Activated CD8-positive, alpha-beta memory T cell treated with anti-CD3 and anti-CD28 coated beads, Interleukin-2, amount 50 U/mL, for 4 hours (primary cell): ENCODE data around the gene SLC25A21.

Experiments used
- DNase-seq: peaks from one replicate; pipeline ENCODE4 v3.0.0-alpha.2; 2020

Gene SLC25A21

DNA sequence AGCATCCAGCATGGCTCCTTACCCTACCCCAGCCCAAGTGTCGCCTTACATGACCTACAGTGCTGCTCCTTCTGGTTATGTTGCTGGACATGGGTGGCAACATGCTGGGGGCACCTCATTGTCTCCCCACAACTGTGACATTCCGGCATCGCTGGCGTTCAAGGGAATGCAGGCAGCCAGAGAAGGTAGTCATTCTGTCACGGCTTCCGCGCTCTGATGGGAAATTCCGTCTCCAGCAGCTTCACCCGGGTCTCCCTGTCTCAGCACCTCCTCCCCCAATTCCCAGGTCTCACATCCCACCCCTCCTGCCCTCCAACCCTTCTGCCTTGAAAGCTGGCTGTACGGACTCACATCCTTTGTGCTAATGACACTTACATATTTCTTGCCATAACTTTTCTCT is 496.2 kb downstream of the SLC25A21 start:
- DNase-seq = no peak

DNA sequence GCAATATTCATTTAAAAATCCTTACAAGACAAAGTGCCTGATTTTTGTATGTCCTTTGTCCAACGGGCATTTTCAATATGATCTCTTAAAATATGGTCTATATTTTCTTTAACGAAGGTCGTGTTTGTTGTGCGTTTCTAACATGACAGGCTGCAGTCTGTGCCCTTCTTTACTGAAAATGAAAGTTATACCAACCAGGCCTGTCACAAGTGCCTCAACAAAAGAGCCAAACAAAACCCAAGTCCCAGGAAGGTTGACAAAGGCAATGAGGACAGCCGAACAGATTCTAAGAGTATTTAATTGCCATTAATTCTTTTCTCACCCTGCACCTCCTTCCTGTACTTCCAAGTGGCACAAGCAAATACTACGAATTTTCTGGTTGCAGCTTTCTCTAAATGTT is 496.8 kb downstream of the SLC25A21 start:
- DNase-seq = no peak

DNA sequence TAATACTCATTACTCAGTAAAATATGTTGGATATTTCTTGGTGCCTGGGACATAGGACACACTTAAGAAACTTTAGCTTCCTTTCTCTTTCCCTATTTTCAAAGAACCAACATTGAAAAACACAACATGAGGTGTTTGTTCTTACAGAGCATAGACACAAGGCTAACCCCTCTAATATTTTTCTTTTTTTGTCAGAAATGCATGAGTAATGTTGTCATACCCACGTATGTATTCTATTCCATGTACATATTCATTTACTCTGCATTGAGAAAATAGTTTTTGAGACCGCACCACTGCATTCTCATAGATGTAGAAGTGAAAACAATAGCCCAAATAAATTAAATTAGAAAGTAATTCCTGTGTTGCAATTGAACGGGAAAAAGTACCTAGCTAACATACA is 497.7 kb downstream of the SLC25A21 start:
- no peak for DNase-seq

DNA sequence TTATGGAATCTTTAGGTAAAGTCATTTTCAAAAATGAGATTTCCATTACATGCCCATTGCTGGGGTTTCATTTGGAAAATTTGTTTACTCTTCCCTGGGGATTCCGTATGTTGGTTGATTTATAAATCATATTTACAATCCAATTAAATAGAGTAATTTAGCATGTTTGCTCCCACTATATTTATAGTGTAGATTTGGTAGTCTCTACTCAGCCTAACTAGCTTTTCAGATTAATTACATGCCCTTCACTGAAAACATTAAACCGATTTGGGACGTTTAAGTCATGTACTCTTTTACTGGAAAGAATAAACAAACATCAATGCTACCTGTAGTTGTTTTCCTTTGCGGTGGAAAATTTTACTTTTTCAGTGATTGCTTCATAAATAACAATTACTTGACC is 500.3 kb downstream of the SLC25A21 start:
- no peak for DNase-seq

DNA sequence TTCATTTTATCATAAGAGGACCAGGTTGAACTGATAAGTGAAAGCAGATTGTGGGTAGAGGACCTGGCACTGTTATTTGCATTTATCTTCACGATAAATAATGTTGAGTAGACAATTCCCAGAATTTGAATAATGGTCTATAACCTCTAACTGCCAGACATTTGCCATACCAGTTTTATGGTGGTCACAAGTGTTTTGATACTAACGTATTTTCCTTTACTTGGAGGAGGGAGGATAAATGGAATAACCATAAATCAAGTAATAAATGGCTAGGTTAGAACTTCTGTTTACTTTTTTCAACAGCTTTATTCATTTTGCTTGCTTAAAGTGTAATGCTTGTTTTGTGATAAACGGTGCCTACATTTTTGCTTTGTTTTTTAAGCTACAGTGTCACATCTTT is 501.3 kb downstream of the SLC25A21 start:
- DNase-seq = no peak

DNA sequence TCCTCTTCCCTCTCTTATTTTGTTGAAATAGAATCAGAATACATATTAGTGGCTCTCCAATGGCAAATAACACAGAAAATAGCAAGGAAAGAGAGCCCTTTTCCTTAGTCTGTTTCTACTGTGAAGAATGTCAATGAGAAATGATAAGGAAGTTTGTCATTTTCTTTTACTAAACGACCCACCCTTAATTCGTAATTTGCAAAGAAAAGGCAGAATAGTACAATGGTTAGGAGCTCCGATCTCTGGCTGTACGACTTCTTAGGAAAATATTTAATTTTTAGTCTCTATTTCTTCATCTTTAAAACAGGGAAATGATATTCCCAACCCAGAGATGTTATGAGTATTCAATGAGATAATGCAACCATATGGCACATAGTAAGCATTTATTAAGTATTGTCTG is 504.7 kb downstream of the SLC25A21 start:
- DNase-seq = no peak

DNA sequence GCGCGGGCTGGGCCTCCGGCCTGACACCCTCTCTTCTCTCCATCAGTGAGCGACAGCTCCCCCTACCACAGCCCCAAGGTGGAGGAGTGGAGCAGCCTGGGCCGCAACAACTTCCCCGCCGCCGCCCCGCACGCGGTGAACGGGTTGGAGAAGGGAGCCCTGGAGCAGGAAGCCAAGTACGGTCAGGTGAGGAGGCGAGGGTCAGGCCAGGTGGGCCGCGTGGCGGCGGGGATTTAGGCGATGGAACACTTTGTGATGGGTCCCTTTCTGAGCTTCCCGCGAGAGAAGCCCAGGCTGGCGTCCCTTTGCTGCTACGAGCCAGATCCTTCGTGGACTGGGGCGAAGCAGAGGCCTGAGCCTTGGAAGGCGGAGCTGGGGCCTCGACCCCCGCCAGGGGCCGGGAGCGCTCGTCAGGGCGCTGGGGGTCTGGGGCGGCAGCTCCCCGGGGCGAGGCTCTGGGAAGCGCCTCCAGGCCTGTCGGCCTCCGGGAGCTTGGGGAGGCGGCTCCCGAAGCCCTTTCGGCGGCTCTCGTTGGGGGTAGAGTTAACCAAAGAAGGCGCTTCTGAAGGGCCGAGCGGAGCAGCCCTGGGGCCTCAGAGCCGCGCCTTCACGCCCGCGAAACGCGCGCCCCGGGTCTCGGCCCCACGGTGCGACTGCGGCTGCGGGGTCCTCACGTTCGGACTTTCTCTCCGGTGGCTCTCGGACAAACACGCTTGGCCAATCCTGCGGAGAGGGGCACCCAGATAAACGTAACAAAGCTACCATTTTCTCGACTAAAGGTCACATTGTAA is 505.8 kb downstream of the SLC25A21 start:
- DNase-seq = no peak

DNA sequence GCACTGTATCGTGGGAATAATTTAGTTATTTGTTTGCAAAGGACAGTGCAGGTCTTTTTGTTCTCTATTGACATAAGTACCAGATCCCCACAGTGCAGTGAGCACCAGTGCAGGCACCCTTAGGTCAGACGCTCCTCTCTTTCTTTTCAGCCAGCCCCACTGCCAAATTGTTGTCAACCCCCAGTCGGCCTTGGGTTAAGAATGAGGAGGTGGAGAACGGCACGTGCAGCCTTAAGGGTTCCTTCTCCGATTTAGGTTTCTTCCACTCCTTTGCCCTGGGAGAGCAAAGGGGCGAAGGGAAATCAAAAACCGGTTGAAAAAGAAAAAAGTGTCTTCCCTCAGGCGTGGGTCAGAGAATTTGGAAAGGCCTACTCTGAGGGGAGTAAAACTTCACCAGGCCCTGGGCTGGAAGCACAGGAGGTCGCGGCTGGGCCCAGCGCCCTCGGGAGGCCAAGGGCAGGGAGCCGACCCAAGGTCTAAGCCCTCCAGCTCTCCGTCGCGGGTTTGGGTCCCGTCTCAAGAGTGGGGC is 506.5 kb downstream of the SLC25A21 start:
- DNase-seq = no peak

DNA sequence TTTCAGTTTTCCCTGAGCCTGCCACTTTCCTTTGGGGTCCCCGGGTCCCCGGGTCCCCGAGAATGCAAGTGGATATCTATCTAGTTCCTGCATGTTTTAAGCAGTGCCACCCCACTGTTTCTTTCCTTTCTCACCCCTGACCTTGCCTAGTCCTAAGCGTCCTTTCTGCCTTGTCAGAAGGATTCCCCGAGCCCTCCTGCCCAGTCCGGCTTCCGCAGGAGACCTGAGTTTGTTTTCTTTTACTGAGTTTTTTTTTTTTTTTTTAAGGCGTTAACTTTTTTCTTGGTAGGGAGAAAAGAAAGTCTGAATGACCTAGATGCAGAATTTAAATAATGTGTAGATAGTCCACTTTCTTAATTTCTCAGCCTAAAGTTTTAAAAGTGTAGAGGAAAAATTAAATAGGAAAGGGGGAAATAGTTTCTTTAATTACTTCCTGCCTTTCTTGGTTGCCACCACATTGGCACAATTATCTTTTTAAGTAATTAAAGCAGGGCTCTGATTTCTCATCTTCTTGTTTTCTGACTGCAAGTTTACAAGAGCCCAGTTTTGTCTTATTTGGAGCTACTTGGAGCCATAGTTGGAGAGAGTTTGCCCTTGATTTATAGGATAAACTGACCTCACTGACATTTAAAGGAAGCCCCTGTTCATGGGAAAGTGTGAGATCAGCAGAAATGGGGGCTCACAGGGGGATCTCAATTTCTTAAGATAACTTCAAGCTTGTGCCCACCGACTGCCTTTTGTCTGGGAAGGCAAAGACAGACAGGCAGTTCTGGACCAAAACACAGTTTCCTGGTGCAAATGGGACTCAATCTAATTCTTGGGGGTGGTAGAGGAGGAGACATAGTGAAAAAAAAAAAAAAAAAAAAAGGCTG is 507.8 kb downstream of the SLC25A21 start:
- DNase-seq = no peak

DNA sequence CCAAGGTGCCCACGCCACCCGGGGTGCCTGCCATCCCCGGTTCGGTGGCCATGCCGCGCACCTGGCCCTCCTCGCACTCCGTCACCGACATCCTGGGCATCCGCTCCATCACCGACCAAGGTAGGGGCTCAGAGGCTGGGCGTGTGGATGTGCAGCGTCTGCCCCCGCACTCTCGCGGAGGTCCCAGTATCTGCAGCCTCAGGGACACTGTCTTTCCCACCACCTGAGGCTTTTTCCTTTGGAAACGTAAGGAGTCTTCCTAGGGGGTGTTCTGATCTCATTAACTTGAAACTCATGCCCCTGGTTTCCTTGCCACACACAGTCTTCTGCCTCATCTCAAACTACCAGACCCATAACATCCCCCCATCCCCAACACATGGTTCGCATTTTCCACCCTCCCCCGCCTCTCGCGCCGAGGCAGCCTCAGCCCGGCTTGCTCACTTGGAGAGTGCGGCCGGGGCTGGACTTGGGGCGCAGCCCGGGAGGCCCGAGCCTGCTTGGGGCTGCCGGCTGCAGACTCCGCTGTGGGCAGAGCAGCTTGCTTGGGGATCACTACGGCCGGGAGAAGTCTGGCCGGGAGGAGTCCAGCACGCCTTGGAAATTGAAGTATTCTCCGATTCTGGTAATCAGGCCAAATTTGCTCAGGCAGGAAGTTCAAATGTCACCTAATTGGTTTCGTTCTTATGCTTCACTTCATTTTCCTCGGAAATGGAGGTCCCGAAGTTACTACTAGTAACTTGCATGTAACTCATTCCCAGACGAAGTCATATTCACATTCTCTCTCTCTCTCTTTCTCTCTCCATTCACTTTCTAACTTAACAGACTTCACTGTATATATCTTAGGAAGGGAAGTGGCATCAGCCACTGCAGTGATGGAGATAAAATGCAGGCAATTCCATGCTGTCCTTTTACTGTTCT is 508.7 kb downstream of the SLC25A21 start:
- DNase-seq = no peak

DNA sequence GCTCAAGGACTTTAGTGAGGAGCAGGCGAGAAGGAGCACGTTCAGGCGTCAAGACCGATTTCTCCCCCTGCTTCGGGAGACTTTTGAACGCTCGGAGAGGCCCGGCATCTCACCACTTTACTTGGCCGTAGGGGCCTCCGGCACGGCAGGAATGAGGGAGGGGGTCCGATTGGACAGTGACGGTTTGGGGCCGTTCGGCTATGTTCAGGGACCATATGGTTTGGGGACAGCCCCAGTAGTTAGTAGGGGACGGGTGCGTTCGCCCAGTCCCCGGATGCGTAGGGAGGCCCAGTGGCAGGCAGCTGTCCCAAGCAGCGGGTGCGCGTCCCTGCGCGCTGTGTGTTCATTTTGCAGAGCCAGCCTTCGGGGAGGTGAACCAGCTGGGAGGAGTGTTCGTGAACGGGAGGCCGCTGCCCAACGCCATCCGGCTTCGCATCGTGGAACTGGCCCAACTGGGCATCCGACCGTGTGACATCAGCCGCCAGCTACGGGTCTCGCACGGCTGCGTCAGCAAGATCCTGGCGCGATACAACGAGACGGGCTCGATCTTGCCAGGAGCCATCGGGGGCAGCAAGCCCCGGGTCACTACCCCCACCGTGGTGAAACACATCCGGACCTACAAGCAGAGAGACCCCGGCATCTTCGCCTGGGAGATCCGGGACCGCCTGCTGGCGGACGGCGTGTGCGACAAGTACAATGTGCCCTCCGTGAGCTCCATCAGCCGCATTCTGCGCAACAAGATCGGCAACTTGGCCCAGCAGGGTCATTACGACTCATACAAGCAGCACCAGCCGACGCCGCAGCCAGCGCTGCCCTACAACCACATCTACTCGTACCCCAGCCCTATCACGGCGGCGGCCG is 509.6 kb downstream of the SLC25A21 start:
- DNase-seq = no peak

DNA sequence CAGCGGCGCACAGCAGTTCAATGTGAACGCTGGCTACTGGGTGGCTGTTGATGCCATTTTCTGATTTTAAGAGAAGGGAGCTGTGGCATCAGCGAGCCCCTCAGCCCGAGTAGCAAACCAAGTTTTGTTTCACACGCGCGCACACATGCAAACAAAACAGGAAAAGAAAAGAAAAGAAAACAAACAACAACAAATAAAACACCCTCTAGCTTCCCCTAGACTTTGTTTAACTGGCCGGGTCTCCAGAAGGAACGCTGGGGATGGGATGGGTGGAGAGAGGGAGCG is 510.2 kb downstream of the SLC25A21 start:
- no peak for DNase-seq

DNA sequence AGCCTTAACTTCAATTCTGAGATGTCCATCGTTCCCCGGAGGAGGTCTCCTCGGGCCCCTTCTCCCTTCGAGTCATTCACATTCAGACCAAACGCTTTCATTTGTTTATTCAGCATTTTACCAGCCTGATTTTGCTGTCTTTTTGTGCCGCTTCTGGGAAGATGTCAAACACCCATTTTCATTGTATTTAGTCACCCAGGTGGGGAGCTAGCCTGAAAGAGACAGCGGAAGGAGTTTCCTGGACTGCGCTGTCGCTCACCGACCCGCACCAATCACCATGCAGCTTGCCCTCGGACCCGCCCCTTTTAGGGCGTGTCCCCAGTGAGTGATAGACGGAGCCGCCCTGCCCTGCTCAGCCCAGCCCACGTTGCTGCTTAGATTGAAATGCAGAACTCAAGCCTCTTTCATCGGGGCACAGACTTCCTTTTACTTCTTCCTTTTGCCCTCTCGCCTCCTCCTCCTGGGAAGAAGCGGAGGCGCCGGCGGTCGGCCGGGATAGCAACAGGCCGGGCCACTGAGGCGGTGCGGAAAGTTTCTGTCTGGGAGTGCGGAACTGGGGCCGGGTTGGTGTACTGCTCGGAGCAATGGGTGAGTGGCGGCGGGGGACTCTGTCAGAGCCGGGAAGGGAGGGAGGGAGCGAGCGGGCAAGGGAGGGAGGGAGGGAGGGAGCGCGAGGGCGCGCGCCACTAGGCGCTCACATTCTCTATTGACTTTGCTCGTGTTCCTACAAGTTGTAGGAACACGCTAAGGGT is 510.7 kb downstream of the SLC25A21 start, which contains the start of gene PAX9:
Gene PAX9 (plus strand): TSS at position 355 of the 752 bp plus-strand sequence. CDS start 230 bp downstream, at position 585.
- DNase-seq = no peak

DNA sequence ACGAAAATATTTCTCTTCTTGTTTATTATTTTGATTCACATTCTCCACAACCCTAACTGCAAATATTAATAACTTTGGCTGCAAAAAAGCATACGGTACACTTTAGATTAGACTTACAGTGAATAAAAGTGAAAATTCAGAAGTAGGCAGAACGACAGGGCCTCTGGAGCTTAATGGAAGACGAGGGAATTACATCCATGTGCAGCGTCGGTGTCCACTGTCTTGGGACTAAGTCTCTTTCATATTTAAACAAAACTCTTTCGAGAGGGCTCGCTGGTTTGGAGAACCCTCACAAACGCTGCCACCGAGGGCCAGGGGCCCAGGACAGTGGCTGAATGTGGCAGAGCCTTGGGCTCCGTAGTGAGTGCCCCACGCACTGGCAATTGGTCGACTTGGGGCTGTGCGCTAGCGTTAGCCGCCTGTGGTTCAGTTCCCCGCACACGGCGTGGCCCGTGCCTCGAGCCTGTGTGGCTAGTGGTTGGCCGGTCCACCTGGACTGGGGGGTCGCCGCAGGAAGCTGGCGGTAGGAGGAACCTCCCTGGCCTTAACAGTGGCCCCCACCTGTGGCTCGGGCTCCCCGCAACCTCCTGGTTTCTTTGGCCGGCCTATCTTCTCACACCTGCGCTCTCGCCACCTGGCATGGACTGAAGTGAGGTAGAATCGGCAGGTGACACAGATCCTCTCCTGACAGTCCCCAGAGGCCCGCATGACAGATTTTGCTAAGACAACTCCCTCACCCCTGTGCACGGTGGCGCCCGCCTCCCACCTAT is 511.5 kb downstream of the SLC25A21 start:
- no peak for DNase-seq

DNA sequence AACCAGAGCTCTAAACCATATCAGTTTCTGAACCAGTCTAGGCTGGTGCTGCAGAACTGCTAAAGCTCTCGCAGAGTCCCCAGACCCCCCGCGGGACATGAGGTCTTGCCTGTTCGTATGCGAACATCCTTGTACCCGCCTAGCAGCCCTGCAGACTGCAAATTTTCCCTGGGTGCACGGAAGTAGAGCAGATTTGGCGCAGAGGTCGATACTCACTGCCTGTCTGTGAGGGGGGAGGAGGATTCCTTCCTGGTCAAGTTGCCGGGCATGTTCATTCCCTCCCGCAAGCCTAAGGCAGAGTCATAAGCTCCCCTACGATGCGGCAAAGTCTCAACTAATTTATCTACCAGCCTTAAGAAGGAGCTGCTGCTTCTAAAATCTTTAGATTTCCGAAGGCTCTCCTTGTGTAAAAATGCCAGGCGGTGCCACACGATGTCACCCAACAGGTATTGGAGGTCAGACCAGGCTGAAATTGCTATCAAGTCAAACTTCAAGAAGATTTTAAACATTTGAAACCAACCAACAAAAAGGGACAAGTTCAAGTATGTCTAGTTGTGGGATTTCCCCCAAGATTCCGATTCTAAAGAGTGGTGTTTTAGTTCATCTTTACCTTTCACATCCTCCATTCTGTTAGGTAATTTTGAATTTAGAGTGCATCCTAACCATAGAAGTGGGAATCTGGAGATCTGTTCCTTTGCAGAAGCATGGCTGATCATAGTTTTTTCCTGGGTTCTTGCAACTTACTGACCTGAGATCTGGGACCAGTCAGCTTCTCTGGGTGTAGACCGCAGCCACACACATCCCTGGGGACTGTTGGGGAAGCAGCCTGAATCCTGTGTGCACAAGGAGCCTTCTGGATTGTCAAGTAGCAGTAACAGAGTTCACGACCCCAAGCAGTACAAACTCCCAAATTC is 512.3 kb downstream of the SLC25A21 start:
- DNase-seq = no peak

DNA sequence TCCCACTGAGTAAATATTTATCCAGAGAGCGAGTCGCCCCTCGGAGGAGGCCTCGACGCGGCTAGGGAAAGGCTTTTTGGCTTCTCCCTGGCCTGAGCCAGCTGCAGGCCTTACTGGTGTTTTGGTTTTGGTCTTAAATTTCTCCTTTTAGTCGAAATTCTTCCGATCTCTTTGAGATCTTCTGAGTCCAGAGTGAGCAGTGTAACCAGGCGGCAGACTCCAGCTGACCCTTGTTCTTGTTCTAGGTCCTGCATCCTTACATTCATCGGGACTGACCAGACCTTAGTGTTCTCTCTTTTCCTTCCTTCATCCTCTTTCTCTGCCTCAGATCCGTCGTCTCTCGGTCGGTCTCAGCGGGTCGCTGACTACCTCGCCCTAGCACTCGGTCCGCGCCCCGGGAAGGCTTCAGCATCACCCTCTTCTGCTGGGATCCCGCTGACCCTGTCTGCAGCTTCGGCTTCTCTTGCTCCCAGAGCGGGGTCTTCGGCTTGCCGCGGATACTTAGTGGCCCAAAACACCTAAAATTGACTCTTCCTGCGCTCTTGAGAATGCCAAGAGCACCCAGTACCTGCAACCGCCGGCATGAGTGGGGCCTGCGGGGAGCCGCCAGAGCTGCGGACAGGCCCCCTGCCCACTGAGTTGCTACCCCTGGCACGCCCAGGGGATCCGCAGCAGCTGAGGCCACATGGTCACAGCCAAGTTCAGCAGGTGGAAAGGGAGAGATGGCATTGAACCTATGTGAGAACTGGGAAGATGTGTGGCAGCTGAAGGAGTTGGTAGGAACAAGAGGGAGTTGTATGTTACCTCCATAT is 513.2 kb downstream of the SLC25A21 start:
- DNase-seq = no peak

DNA sequence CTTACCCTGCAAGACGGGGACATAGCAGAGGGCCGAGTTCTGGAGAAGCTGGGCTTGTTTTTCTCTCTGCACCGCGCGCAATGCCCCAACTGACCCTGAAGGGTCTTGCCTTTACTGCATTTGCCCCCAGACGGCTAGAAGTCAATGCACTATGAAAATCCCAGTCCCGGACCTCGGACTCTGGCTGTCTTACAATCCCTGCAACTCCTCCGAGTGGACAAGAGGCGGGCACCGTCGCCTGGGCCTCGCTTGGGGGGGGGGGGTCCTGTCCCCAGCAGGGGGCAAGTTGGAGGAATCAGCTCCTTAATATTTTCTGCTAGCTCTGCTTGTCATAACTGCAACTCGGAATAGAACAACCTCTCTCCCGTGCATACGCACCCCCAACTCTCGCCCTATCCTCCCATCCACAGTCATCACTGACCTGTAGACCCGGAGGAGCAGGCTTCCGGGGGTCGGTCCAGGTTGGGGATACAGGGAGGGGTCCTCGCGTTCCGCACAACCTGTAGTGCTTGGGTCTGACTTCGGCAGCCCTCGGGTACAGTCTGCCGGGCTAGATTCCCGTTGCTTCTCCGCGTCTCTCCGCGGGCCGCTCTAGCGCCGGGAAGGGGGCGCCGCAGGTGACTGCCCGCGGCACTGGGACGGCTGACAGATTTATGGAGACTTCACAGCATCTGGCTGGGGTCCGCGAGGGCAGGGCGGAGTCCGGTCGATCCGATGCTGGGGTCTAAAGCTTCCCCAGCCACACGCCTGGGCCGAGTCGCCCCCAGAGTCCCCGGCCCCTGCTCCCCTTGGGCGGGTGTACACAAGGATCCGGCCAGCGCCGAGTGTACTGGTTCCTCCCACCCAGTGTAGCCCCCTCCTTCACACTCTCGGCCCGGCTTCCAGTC is 514.0 kb downstream of the SLC25A21 start:
- DNase-seq = no peak
